A549 (cell line): Measurements from ENCODE around the gene BUD23. TPM values are rescaled to one million over a fixed set of nuclear protein-coding genes. Genes with fewer than 3 reads are reported as not detected.

Experiments
- ATAC-seq, 2 experiments: fragments of 200-7000 bp in 1 of 2; fragments of >200 bp in 1 of 2; cut with Nextera tagmentation in 1 of 2; cut with Tn5 transposase in 1 of 2; 3 replicates each; pipeline versions ENCODE4 v1.8.0 to v1.9.1; 2018 to 2020; ENCODE audit warnings: mild to moderate bottlenecking in 1 of 2, moderate library complexity in 1 of 2
- CTCF ChIA-PET: fragments of 300-600 bp; sonication (Branson Sonifier 250); formaldehyde crosslinking; extraction: SDS; loops from one replicate; lab custom pipeline; 2021; ENCODE audit warnings: antibody characterized with exemption, inconsistent platforms; lab: Yijun Ruan, JAX
- POLR2A ChIA-PET: fragments of 350-600 bp; formaldehyde crosslinking; extraction: SDS; loops from one replicate; lab custom pipeline; 2021; ENCODE audit warnings: antibody characterized with exemption, inconsistent platforms; lab: Yijun Ruan, JAX
- DNase-seq, 2 experiments: peaks; one replicate each; pipeline versions ENCODE4 v3.0.0 to v3.0.0-alpha.2; 2011 to 2016; ENCODE audit warnings: low read depth in 1 of 2, low spot score in 1 of 2
- FAIRE-seq: peaks from 2 replicates; lab custom pipeline; 2011; peaks lifted over from hg19 to GRCh38; lab: Jason Lieb, UNC
- H3K27ac ChIP-seq, 2 experiments: fragments of >200 bp; sonication (Bioruptor Twin); formaldehyde crosslinking; 3 replicates each; pipeline ENCODE4 v1.5.1; 2016 to 2017
- H3K4me1 ChIP-seq: fragments of >200 bp; sonication (Bioruptor Twin); formaldehyde crosslinking; 3 replicates; pipeline ENCODE4 v1.6.1; 2016
- H3K4me2 ChIP-seq: fragments of >200 bp; sonication (Bioruptor Twin); formaldehyde crosslinking; 3 replicates; pipeline ENCODE4 v1.6.1; 2016
- H3K4me3 ChIP-seq: fragments of >200 bp; sonication (Bioruptor Twin); formaldehyde crosslinking; 3 replicates; pipeline ENCODE4 v1.5.1; 2016
- H3K9me3 ChIP-seq: fragments of >200 bp; sonication (Bioruptor Twin); formaldehyde crosslinking; 3 replicates; pipeline ENCODE4 v1.6.1; 2016
- EP300 ChIP-seq, 2 experiments: fragments of >200 bp; sonication (Bioruptor Twin); formaldehyde crosslinking; IDR thresholded peaks; 2 replicates in 1 of 2; 3 replicates in 1 of 2; pipeline ENCODE4 v1.6.1; 2016 to 2017
- FOSL2 ChIP-seq, 2 experiments: fragments of 450-650 bp in 1 of 2; fragments of >200 bp in 1 of 2; sonication (Bioruptor Twin) in 1 of 2; formaldehyde crosslinking; IDR thresholded peaks; 2 replicates each; pipeline versions ENCODE4 v1.5.0 to v1.6.1; 2016 to 2020; ENCODE audit warnings: mild to moderate bottlenecking in 1 of 2, moderate library complexity in 1 of 2
- HES2 ChIP-seq: fragments of >200 bp; sonication (Bioruptor Twin); formaldehyde crosslinking; IDR thresholded peaks from 2 replicates; pipeline ENCODE4 v1.6.1; 2016
- KDM5A ChIP-seq: fragments of 200-600 bp; sonication (generic); IDR thresholded peaks from 2 replicates; pipeline ENCODE4 v1.6.1; 2016; ENCODE audit warnings: antibody characterized with exemption, mild to moderate bottlenecking
- MAFK ChIP-seq: fragments of 450-650 bp; IDR thresholded peaks from 2 replicates; pipeline ENCODE4 v1.6.1; 2014; ENCODE audit not compliant: partially characterized antibody
- POLR2A ChIP-seq: IDR thresholded peaks from 2 replicates; pipeline ENCODE4 v1.6.1; 2012; ENCODE audit warnings: mild to moderate bottlenecking, low read length
- RNF2 ChIP-seq: fragments of 200-600 bp; sonication (generic); IDR thresholded peaks from 2 replicates; pipeline ENCODE4 v1.6.1; 2016; ENCODE audit warnings: low read depth, mild to moderate bottlenecking, antibody characterized with exemption, moderate library complexity, borderline replicate concordance
- SMC3 ChIP-seq: fragments of >200 bp; sonication (Bioruptor Twin); formaldehyde crosslinking; IDR thresholded peaks from 3 replicates; pipeline ENCODE4 v1.6.1; 2018; ENCODE audit warnings: inconsistent platforms
- ZSCAN20 ChIP-seq: fragments of 250-450 bp; sonication (Bioruptor Pico); IDR thresholded peaks from 2 replicates; pipeline ENCODE4 v1.8.0; 2022; ENCODE audit warnings: mild to moderate bottlenecking, moderate library complexity
- WGBS: methylation state at CpG from one replicate; pipeline ENCODE4 v1.1.6; 2017; ENCODE audit errors: missing lambda C conversion rate; 5-methylcytosine and 5-hydroxymethylcytosine counted together
- polyA plus RNA-seq, 4 experiments: library from polyadenylated mRNA; depleted of rRNA in 3 of 4; stranded (reverse); fragments of >200 nt; fragmentation: RNase III in 1 of 4; extraction: RNeasy Plus Mini Kit Qiagen cat#74134 plus additional on column Dnase treatment in 1 of 4; gene quantifications; 2 replicates in 3 of 4; 3 replicates in 1 of 4; pipeline ENCODE4 v1.2.3, GENCODE V29; 2011 to 2017
- small RNA-seq, 6 experiments: library from RNA; depleted of rRNA; stranded (forward); fragments of <200 nt; gene quantifications; one replicate each; pipeline ENCODE3, GENCODE V24; 2012
- TF ChIP-seq, protein P1 (sequence below): fragments of 450-650 bp; IDR thresholded peaks from 2 replicates; pipeline ENCODE4 v1.6.1; 2014; ENCODE audit warnings: antibody characterized with exemption
- TF ChIP-seq, protein P2 (sequence below): fragments of 250-450 bp; sonication (Bioruptor Pico); IDR thresholded peaks from 2 replicates; pipeline ENCODE4 v1.5.0; 2021; ENCODE audit warnings: mild to moderate bottlenecking, moderate library complexity, borderline replicate concordance

Gene BUD23
- polyA plus RNA-seq, 2 of the 4 experiments (the other 2 are of a cell fraction): 134 to 161 TPM

- ChIA-PET POLR2A (no interaction called here), CTCF (interaction anchor here (1.1 to 1.4 kb wide), 2 partner anchors 9 to 112 kb away, joined by 4 to 5 read pairs; no protein-coding TSS in a partner anchor)
- Histone ChIP-seq H3K9me3 (no peaks in the 10 kb centered on the region), H3K4me3 (no peak overlapping the region), H3K27ac (no peak overlapping the region), H3K4me2 (0 out of 3 replicates have a peak overlapping the region, but pooled peaks have one; percentile 10), H3K4me1 (peaks cover 11% of the 10 kb centered on the region)
- WGBS: 69% methylated on average over 33 of the region's 35 CpGs
- TF ChIP-seq, protein P1, sequence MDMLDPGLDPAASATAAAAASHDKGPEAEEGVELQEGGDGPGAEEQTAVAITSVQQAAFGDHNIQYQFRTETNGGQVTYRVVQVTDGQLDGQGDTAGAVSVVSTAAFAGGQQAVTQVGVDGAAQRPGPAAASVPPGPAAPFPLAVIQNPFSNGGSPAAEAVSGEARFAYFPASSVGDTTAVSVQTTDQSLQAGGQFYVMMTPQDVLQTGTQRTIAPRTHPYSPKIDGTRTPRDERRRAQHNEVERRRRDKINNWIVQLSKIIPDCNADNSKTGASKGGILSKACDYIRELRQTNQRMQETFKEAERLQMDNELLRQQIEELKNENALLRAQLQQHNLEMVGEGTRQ: peak; percentile 73
- TF ChIP-seq, protein P2, sequence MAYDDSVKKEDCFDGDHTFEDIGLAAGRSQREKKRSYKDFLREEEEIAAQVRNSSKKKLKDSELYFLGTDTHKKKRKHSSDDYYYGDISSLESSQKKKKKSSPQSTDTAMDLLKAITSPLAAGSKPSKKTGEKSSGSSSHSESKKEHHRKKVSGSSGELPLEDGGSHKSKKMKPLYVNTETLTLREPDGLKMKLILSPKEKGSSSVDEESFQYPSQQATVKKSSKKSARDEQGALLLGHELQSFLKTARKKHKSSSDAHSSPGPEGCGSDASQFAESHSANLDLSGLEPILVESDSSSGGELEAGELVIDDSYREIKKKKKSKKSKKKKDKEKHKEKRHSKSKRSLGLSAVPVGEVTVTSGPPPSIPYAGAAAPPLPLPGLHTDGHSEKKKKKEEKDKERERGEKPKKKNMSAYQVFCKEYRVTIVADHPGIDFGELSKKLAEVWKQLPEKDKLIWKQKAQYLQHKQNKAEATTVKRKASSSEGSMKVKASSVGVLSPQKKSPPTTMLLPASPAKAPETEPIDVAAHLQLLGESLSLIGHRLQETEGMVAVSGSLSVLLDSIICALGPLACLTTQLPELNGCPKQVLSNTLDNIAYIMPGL: no peak
- ATAC-seq (no peak), DNase-seq (peak in 1 of 2 experiments; percentile 61), FAIRE-seq (no peak)
Measured at GRCh38 chr7:73742753-73743641, 59.6 kb downstream of the BUD23 start.

- ChIA-PET CTCF (interaction anchor here (0.6 to 4.4 kb wide), 3 partner anchors 11 to 110 kb away, joined by 4 to 21 read pairs (median 6); no protein-coding TSS in a partner anchor), POLR2A (no interaction called here)
- no peaks in the 10 kb centered on the region for H3K9me3 ChIP-seq
- DNase-seq: no peak
- peaks cover 10% of the 10 kb centered on the region for H3K4me1 ChIP-seq
- no peak for ATAC-seq
- WGBS: 86% methylated on average over 4 of the region's 4 CpGs
- FAIRE-seq: no peak
- no peak overlapping the region for H3K4me3 ChIP-seq
- TF ChIP-seq ZSCAN20: no peak
- TF ChIP-seq SMC3: no peak
- TF ChIP-seq HES2: no peak
- TF ChIP-seq POLR2A: no peak
- no peak for TF ChIP-seq FOSL2 (IDR thresholded peaks at IDR 0.05)
- TF ChIP-seq FOSL2 (CRISPR knock-in tag; IDR thresholded peaks at IDR 0.05): no peak
- no peak for TF ChIP-seq KDM5A
- TF ChIP-seq RNF2: no peak
- TF ChIP-seq EP300 (IDR thresholded peaks at IDR 0.05): no peak
- no peak for TF ChIP-seq MAFK
- no peak overlapping the region for H3K27ac ChIP-seq
- H3K4me2 ChIP-seq: no peak overlapping the region
Measured at GRCh38 chr7:73746378-73746777, 63.0 kb downstream of the BUD23 start.

Small RNAs within 50 kb of the gene (small RNA-seq; reads per million reads assigned to genes)
- gene MIR4284 (0 to 0.16 (median 0) reads per million in 6 experiments), gene RN7SL265P (0 reads per million in 6 experiments)

Other genes with a start within 250 kb of the BUD23 start
- gene FZD9, start 249.8 kb upstream of the BUD23 start, polyA plus RNA-seq (2011; rRNA removed): 0.57 and 0.78 TPM in 2 replicates
- 0.81 to 1.3 TPM (median 1.2 TPM) in 3 replicates for gene FZD9, start 249.8 kb upstream of the BUD23 start, polyA plus RNA-seq (2017; fragmentation: RNase III; extraction: RNeasy Plus Mini Kit Qiagen cat#74134 plus additional on column Dnase treatment)
- 54.8 and 59.0 TPM in 2 replicates for gene BAZ1B, start 161.3 kb upstream of the BUD23 start, polyA plus RNA-seq (2011; rRNA removed)
- gene BAZ1B, start 161.3 kb upstream of the BUD23 start, polyA plus RNA-seq (2017; fragmentation: RNase III; extraction: RNeasy Plus Mini Kit Qiagen cat#74134 plus additional on column Dnase treatment): 63.0 to 67.5 TPM (median 66.8 TPM) in 3 replicates
- 58.8 and 62.5 TPM in 2 replicates for gene BCL7B, start 125.9 kb upstream of the BUD23 start, polyA plus RNA-seq (2011; rRNA removed)
- 48.8 to 52.3 TPM (median 51.7 TPM) in 3 replicates for gene BCL7B, start 125.9 kb upstream of the BUD23 start, polyA plus RNA-seq (2017; fragmentation: RNase III; extraction: RNeasy Plus Mini Kit Qiagen cat#74134 plus additional on column Dnase treatment)
- gene TBL2, start 105.0 kb upstream of the BUD23 start, polyA plus RNA-seq (2011; rRNA removed): 34.4 and 38.3 TPM in 2 replicates
- gene TBL2, start 105.0 kb upstream of the BUD23 start, polyA plus RNA-seq (2017; fragmentation: RNase III; extraction: RNeasy Plus Mini Kit Qiagen cat#74134 plus additional on column Dnase treatment): 41.8 to 46.4 TPM (median 45.9 TPM) in 3 replicates
- gene MLXIPL, start 59.1 kb upstream of the BUD23 start, polyA plus RNA-seq (2011; rRNA removed): 1.4 and 2.2 TPM in 2 replicates
- 1.8 to 3.8 TPM (median 3.3 TPM) in 3 replicates for gene MLXIPL, start 59.1 kb upstream of the BUD23 start, polyA plus RNA-seq (2017; fragmentation: RNase III; extraction: RNeasy Plus Mini Kit Qiagen cat#74134 plus additional on column Dnase treatment)
- gene VPS37D, start 15.8 kb upstream of the BUD23 start, polyA plus RNA-seq (2011; rRNA removed): 3.3 and 3.8 TPM in 2 replicates
- gene VPS37D, start 15.8 kb upstream of the BUD23 start, polyA plus RNA-seq (2017; fragmentation: RNase III; extraction: RNeasy Plus Mini Kit Qiagen cat#74134 plus additional on column Dnase treatment): 2.2 to 2.9 TPM (median 2.6 TPM) in 3 replicates
- gene DNAJC30, start 144 bp upstream of the BUD23 start, polyA plus RNA-seq (2011; rRNA removed): 5.2 and 5.7 TPM in 2 replicates
- gene DNAJC30, start 144 bp upstream of the BUD23 start, polyA plus RNA-seq (2017; fragmentation: RNase III; extraction: RNeasy Plus Mini Kit Qiagen cat#74134 plus additional on column Dnase treatment): 8.9 to 10.1 TPM (median 9.3 TPM) in 3 replicates
- 72.9 and 81.7 TPM in 2 replicates for gene STX1A, start 36.1 kb downstream of the BUD23 start, polyA plus RNA-seq (2011; rRNA removed)
- gene STX1A, start 36.1 kb downstream of the BUD23 start, polyA plus RNA-seq (2017; fragmentation: RNase III; extraction: RNeasy Plus Mini Kit Qiagen cat#74134 plus additional on column Dnase treatment): 48.3 to 59.0 TPM (median 49.2 TPM) in 3 replicates
- gene ABHD11, start 55.2 kb downstream of the BUD23 start, polyA plus RNA-seq (2011; rRNA removed): 8.1 and 10.4 TPM in 2 replicates
- 13.7 to 15.2 TPM (median 15.1 TPM) in 3 replicates for gene ABHD11, start 55.2 kb downstream of the BUD23 start, polyA plus RNA-seq (2017; fragmentation: RNase III; extraction: RNeasy Plus Mini Kit Qiagen cat#74134 plus additional on column Dnase treatment)
- 1.2 and 1.7 TPM in 2 replicates for gene CLDN3, start 86.7 kb downstream of the BUD23 start, polyA plus RNA-seq (2011; rRNA removed)
- 2.0 to 2.6 TPM (median 2.0 TPM) in 3 replicates for gene CLDN3, start 86.7 kb downstream of the BUD23 start, polyA plus RNA-seq (2017; fragmentation: RNase III; extraction: RNeasy Plus Mini Kit Qiagen cat#74134 plus additional on column Dnase treatment)
- gene CLDN4, start 147.4 kb downstream of the BUD23 start, polyA plus RNA-seq (2011; rRNA removed): 2.3 and 2.4 TPM in 2 replicates
- gene CLDN4, start 147.4 kb downstream of the BUD23 start, polyA plus RNA-seq (2017; fragmentation: RNase III; extraction: RNeasy Plus Mini Kit Qiagen cat#74134 plus additional on column Dnase treatment): 1.3 to 1.5 TPM (median 1.5 TPM) in 3 replicates
- gene METTL27, start 158.9 kb downstream of the BUD23 start, polyA plus RNA-seq (2011; rRNA removed): 4.1 and 5.5 TPM in 2 replicates
- 4.9 to 5.8 TPM (median 5.3 TPM) in 3 replicates for gene METTL27, start 158.9 kb downstream of the BUD23 start, polyA plus RNA-seq (2017; fragmentation: RNase III; extraction: RNeasy Plus Mini Kit Qiagen cat#74134 plus additional on column Dnase treatment)
- 0.16 TPM in 1 of 2 replicates, not detected in the other for gene TMEM270, start 177.6 kb downstream of the BUD23 start, polyA plus RNA-seq (2011; rRNA removed)
- gene TMEM270, start 177.6 kb downstream of the BUD23 start, polyA plus RNA-seq (2017; fragmentation: RNase III; extraction: RNeasy Plus Mini Kit Qiagen cat#74134 plus additional on column Dnase treatment): not detected in 3 replicates